Stimulated activated CD4-positive, alpha-beta T cell treated with anti-CD3 and anti-CD28 coated beads, Interleukin-1b, Interleukin-23, amount 100 ng/mL, for 1 hour (primary cell): ENCODE data around the gene ITGAE.

Experiments
- DNase-seq, 2 donors: peaks; one replicate each; pipeline ENCODE4 v3.0.0-alpha.2; 2020; ENCODE audit warnings: low read depth in 2 of 2

Gene ITGAE

GRCh38 chr17:3818786-3819185 lies 17.8 kb upstream of the ITGAE start:
- no peak for DNase-seq

- no peak for DNase-seq
Observed at GRCh38 chr17:3817851-3818605, 17.0 kb upstream of the ITGAE start.

GRCh38 chr17:3815925-3816324 lies 14.9 kb upstream of the ITGAE start:
- no peak for DNase-seq

GRCh38 chr17:3815122-3815521 lies 14.1 kb upstream of the ITGAE start:
- DNase-seq, result no peak

GRCh38 chr17:3814361-3814760 lies 13.4 kb upstream of the ITGAE start:
- no peak for DNase-seq

GRCh38 chr17:3813171-3813570 lies 12.2 kb upstream of the ITGAE start:
- DNase-seq, result no peak

- DNase-seq, result no peak
Observed at GRCh38 chr17:3812771-3813170, 11.8 kb upstream of the ITGAE start.

GRCh38 chr17:3812284-3812683 lies 11.3 kb upstream of the ITGAE start:
- no peak for DNase-seq

- no peak for DNase-seq
Observed at GRCh38 chr17:3810019-3810418, 9.0 kb upstream of the ITGAE start.

GRCh38 chr17:3809135-3809534 lies 8.1 kb upstream of the ITGAE start:
- DNase-seq, result no peak

GRCh38 chr17:3808701-3809100 lies 7.7 kb upstream of the ITGAE start:
- DNase-seq, result no peak

GRCh38 chr17:3805581-3805980 lies 4.6 kb upstream of the ITGAE start:
- no peak for DNase-seq

- no peak for DNase-seq
Observed at GRCh38 chr17:3804503-3804931, 3.5 kb upstream of the ITGAE start.

- no peak for DNase-seq
Observed at GRCh38 chr17:3803308-3803640, 2.3 kb upstream of the ITGAE start.

GRCh38 chr17:3802461-3803307 lies 1.7 kb upstream of the ITGAE start:
- no peak for DNase-seq

- DNase-seq, result no peak
Observed at GRCh38 chr17:3801792-3802191, 804 bp upstream of the ITGAE start.

- DNase-seq, result no peak
Observed at GRCh38 chr17:3801347-3801746, 359 bp upstream of the ITGAE start.

GRCh38 chr17:3799181-3799945 lies 1.6 kb downstream of the ITGAE start:
- no peak for DNase-seq

GRCh38 chr17:3798273-3799180 lies 2.5 kb downstream of the ITGAE start:
- no peak for DNase-seq

GRCh38 chr17:3796822-3797170 lies 4.2 kb downstream of the ITGAE start:
- no peak for DNase-seq

- DNase-seq, result peak in 1 of 2 donors; percentile 47
Observed at GRCh38 chr17:3796110-3796821, 4.7 kb downstream of the ITGAE start.
